Nephron progenitor cell (in vitro differentiated cells): ENCODE results near the gene RNF123.
"Not testable (repeated sequence)": the region's sequence is repeated elsewhere in the genome, so short reads cannot be mapped to it uniquely, and the experiment has no call there.

Source experiments
- DNase-seq: peaks from one replicate; pipeline ENCODE4 v3.0.0; 2021
- H3K27ac Mint-ChIP-seq: 2 replicates; pipeline ENCODE4 v1.8.0; 2021; ENCODE audit warnings: mild to moderate bottlenecking, moderate library complexity, mixed read lengths
- H3K27me3 Mint-ChIP-seq: 2 replicates; pipeline ENCODE4 v1.8.0; 2021; ENCODE audit warnings: mild to moderate bottlenecking, low read depth, mixed read lengths; ENCODE audit not compliant: poor library complexity
- H3K36me3 Mint-ChIP-seq: 2 replicates; pipeline ENCODE4 v1.8.0; 2021; ENCODE audit warnings: low read depth, mixed read lengths
- H3K4me1 Mint-ChIP-seq: 2 replicates; pipeline ENCODE4 v1.8.0; 2021; ENCODE audit warnings: mixed read lengths
- H3K4me3 Mint-ChIP-seq: 2 replicates; pipeline ENCODE4 v1.8.0; 2021; ENCODE audit warnings: mild to moderate bottlenecking, moderate library complexity, mixed read lengths
- H3K9me3 Mint-ChIP-seq: 2 replicates; pipeline ENCODE4 v1.8.0; 2021; ENCODE audit warnings: mild to moderate bottlenecking, moderate library complexity, mixed read lengths
- CTCF ChIP-seq: fragments of 200-600 bp; sonication (generic); IDR thresholded peaks from 2 replicates; pipeline ENCODE4 v1.5.0; 2021; ENCODE audit warnings: antibody characterized with exemption

The RNF123 gene

GRCh38 chr3:49674497-49674983 lies 14.8 kb upstream of the RNF123 start:
- H3K9me3 Mint-ChIP-seq: no peaks in the 10 kb centered on the region
- no peak overlapping the region for H3K27ac Mint-ChIP-seq
- H3K4me1 Mint-ChIP-seq: peaks cover 34% of the 10 kb centered on the region
- H3K36me3 Mint-ChIP-seq: peaks cover 13% of the 10 kb centered on the region
- peak overlapping the region; percentile 90 for H3K4me3 Mint-ChIP-seq
- no peaks in the 10 kb centered on the region for H3K27me3 Mint-ChIP-seq
- DNase-seq: no peak
- TF ChIP-seq CTCF: no peak

GRCh38 chr3:49675912-49676311 lies 13.4 kb upstream of the RNF123 start:
- no peak overlapping the region for H3K4me3 Mint-ChIP-seq
- no peak overlapping the region for H3K27ac Mint-ChIP-seq
- H3K4me1 Mint-ChIP-seq: peaks cover 31% of the 10 kb centered on the region
- no peak for DNase-seq
- no peaks in the 10 kb centered on the region for H3K27me3 Mint-ChIP-seq
- no peak for TF ChIP-seq CTCF
- H3K9me3 Mint-ChIP-seq: no peaks in the 10 kb centered on the region
- H3K36me3 Mint-ChIP-seq: peaks cover 22% of the 10 kb centered on the region

GRCh38 chr3:49680493-49681231 lies 8.7 kb upstream of the RNF123 start:
- H3K36me3 Mint-ChIP-seq: peaks cover 41% of the 10 kb centered on the region
- no peak for TF ChIP-seq CTCF
- H3K4me1 Mint-ChIP-seq: no peaks in the 10 kb centered on the region
- no peak for DNase-seq
- H3K27ac Mint-ChIP-seq: no peak overlapping the region
- H3K4me3 Mint-ChIP-seq: no peak overlapping the region
- H3K9me3 Mint-ChIP-seq: no peaks in the 10 kb centered on the region
- H3K27me3 Mint-ChIP-seq: peaks cover 5% of the 10 kb centered on the region

- no peak for DNase-seq
- Mint-ChIP-seq H3K27me3 (peaks cover 5% of the 10 kb centered on the region), H3K9me3 (no peaks in the 10 kb centered on the region), H3K36me3 (peaks cover 36% of the 10 kb centered on the region), H3K4me3 (no peak overlapping the region), H3K27ac (no peak overlapping the region), H3K4me1 (no peaks in the 10 kb centered on the region)
- TF ChIP-seq CTCF: no peak
Measured at GRCh38 chr3:49681232-49681522, 8.2 kb upstream of the RNF123 start.

GRCh38 chr3:49681543-49681942 lies 7.8 kb upstream of the RNF123 start:
- Mint-ChIP-seq H3K27me3 (peaks cover 5% of the 10 kb centered on the region), H3K4me3 (no peak overlapping the region), H3K36me3 (peaks cover 34% of the 10 kb centered on the region), H3K4me1 (no peaks in the 10 kb centered on the region), H3K9me3 (no peaks in the 10 kb centered on the region), H3K27ac (no peak overlapping the region)
- DNase-seq: no peak
- no peak for TF ChIP-seq CTCF

GRCh38 chr3:49683162-49683561 lies 6.2 kb upstream of the RNF123 start:
- Mint-ChIP-seq H3K9me3 (no peaks in the 10 kb centered on the region), H3K27ac (no peak overlapping the region), H3K4me1 (peaks cover 9% of the 10 kb centered on the region), H3K36me3 (peaks cover 31% of the 10 kb centered on the region), H3K4me3 (no peak overlapping the region), H3K27me3 (peaks cover 5% of the 10 kb centered on the region)
- no peak for DNase-seq
- TF ChIP-seq CTCF: no peak

- H3K27ac Mint-ChIP-seq, H3K27me3 Mint-ChIP-seq, DNase-seq, H3K4me3 Mint-ChIP-seq, H3K9me3 Mint-ChIP-seq: not testable (repeated sequence)
- Mint-ChIP-seq H3K4me1 (peaks cover 21% of the 10 kb centered on the region), H3K36me3 (peaks cover 28% of the 10 kb centered on the region)
Measured at GRCh38 chr3:49684453-49684852, 4.9 kb upstream of the RNF123 start.

- not testable (repeated sequence) for H3K27me3 Mint-ChIP-seq, H3K27ac Mint-ChIP-seq, H3K9me3 Mint-ChIP-seq, DNase-seq
- H3K36me3 Mint-ChIP-seq: peaks cover 24% of the 10 kb centered on the region
- peaks cover 26% of the 10 kb centered on the region for H3K4me1 Mint-ChIP-seq
- H3K4me3 Mint-ChIP-seq: peak overlapping the region; percentile 49
Measured at GRCh38 chr3:49685103-49685502, 4.3 kb upstream of the RNF123 start.

- H3K4me3 Mint-ChIP-seq: peak overlapping the region; percentile 78
- not testable (repeated sequence) for H3K9me3 Mint-ChIP-seq, H3K27ac Mint-ChIP-seq, H3K27me3 Mint-ChIP-seq, DNase-seq
- H3K36me3 Mint-ChIP-seq: peaks cover 19% of the 10 kb centered on the region
- H3K4me1 Mint-ChIP-seq: peaks cover 34% of the 10 kb centered on the region
Measured at GRCh38 chr3:49685846-49686245, 3.5 kb upstream of the RNF123 start.
